Hindlimb muscle (tissue), 1 donor: ENCODE measurements around the gene CD300H. TPM values are rescaled to one million over a fixed set of nuclear protein-coding genes. Genes with fewer than 3 reads are reported as not detected.
"Not testable (repeated sequence)": the region's sequence is repeated elsewhere in the genome, so short reads cannot be mapped to it uniquely, and the experiment has no call there.

ENCODE experiments used
- DNase-seq: peaks from one replicate; pipeline ENCODE4 v3.0.0-alpha.2; 2013
- polyA plus RNA-seq: library from polyadenylated mRNA; unstranded; fragments of 120-200 nt; gene quantifications from one replicate; pipeline ENCODE4 v1.2.1, GENCODE V29; 2013; ENCODE audit not compliant: insufficient read length

Gene CD300H
- polyA plus RNA-seq, 1 donor = not detected

GRCh38 chr17:74584292-74585060 lies 17.2 kb upstream of the CD300H start:
- no peak for DNase-seq

- no peak for DNase-seq
Measured at GRCh38 chr17:74582633-74583032, 15.3 kb upstream of the CD300H start.

- DNase-seq = no peak
Measured at GRCh38 chr17:74579900-74580299, 12.6 kb upstream of the CD300H start.

- DNase-seq = no peak
Measured at GRCh38 chr17:74578979-74579378, 11.7 kb upstream of the CD300H start.

GRCh38 chr17:74574489-74575142 lies 7.3 kb upstream of the CD300H start:
- DNase-seq = no peak

- DNase-seq = not testable (repeated sequence)
Measured at GRCh38 chr17:74573635-74574034, 6.3 kb upstream of the CD300H start.

- no peak for DNase-seq
Measured at GRCh38 chr17:74573169-74573568, 5.9 kb upstream of the CD300H start.

- DNase-seq = no peak
Measured at GRCh38 chr17:74571621-74572270, 4.4 kb upstream of the CD300H start.

- DNase-seq = peak; percentile 27
Measured at GRCh38 chr17:74569020-74570003, 2.0 kb upstream of the CD300H start.

GRCh38 chr17:74568106-74568873 lies 981 bp upstream of the CD300H start:
- no peak for DNase-seq

GRCh38 chr17:74566132-74566753 lies 1.1 kb downstream of the CD300H start:
- DNase-seq = no peak

GRCh38 chr17:74565126-74565525 lies 2.2 kb downstream of the CD300H start:
- DNase-seq = no peak

- DNase-seq = no peak
Measured at GRCh38 chr17:74563358-74563757, 4.0 kb downstream of the CD300H start.

GRCh38 chr17:74561586-74561985 lies 5.7 kb downstream of the CD300H start:
- no peak for DNase-seq

- no peak for DNase-seq
Measured at GRCh38 chr17:74558882-74559519, 8.3 kb downstream of the CD300H start.

GRCh38 chr17:74558402-74558801 lies 8.9 kb downstream of the CD300H start:
- DNase-seq = not testable (repeated sequence)

GRCh38 chr17:74555427-74555940 lies 11.8 kb downstream of the CD300H start:
- no peak for DNase-seq

GRCh38 chr17:74554909-74555308 lies 12.4 kb downstream of the CD300H start:
- DNase-seq = no peak

GRCh38 chr17:74552037-74552436 lies 15.3 kb downstream of the CD300H start:
- DNase-seq = no peak

GRCh38 chr17:74550602-74551001 lies 16.7 kb downstream of the CD300H start:
- no peak for DNase-seq
